HL-60 (cell line): ENCODE data around the gene FXR1.
"Not testable (repeated sequence)": the region's sequence is repeated elsewhere in the genome, so short reads cannot be mapped to it uniquely, and the experiment has no call there.

ENCODE experiments used
- DNase-seq, 2 experiments: peaks; one replicate each; pipeline ENCODE4 v3.0.0-alpha.2; 2010 to 2020; ENCODE audit warnings: low read depth in 1 of 2, low spot score in 1 of 2
- H3K27ac ChIP-seq: fragments of 250-450 bp; sonication (Bioruptor Pico); replicated peaks from 2 replicates; pipeline ENCODE4 v1.5.1; 2020; ENCODE audit warnings: mild to moderate bottlenecking, moderate library complexity
- H3K27me3 ChIP-seq: fragments of 250-450 bp; sonication (Bioruptor Pico); 2 replicates; pipeline ENCODE4 v1.5.1; 2021; ENCODE audit warnings: mild to moderate bottlenecking, moderate library complexity; ENCODE audit not compliant: insufficient read depth, poor library complexity, severe bottlenecking
- H3K4me3 ChIP-seq: replicated peaks from 2 replicates; pipeline ENCODE4 v1.5.1; 2011; ENCODE audit warnings: mild to moderate bottlenecking, control low read depth, low read length; ENCODE audit not compliant: insufficient read depth
- GABPA ChIP-seq: IDR thresholded peaks from 2 replicates; pipeline ENCODE4 v1.6.1; 2012; ENCODE audit warnings: low read depth
- POLR2AphosphoS5 ChIP-seq: IDR thresholded peaks from 2 replicates; pipeline ENCODE4 v1.6.1; 2012; ENCODE audit warnings: low read depth
- SPI1 ChIP-seq: IDR thresholded peaks from 2 replicates; pipeline ENCODE4 v1.6.1; 2012; ENCODE audit warnings: low read depth, mild to moderate bottlenecking, borderline replicate concordance
- TF ChIP-seq, protein P1 (sequence below): IDR thresholded peaks from one replicate; pipeline ENCODE4 v1.5.1; 2011; ENCODE audit warnings: low read length, control low read depth, inconsistent platforms; ENCODE audit not compliant: insufficient read depth
- TF ChIP-seq, protein P2 (sequence below): IDR thresholded peaks from 2 replicates; pipeline ENCODE4 v1.6.1; 2012; ENCODE audit warnings: low read depth; ENCODE audit not compliant: insufficient replicate concordance

Gene FXR1

DNA sequence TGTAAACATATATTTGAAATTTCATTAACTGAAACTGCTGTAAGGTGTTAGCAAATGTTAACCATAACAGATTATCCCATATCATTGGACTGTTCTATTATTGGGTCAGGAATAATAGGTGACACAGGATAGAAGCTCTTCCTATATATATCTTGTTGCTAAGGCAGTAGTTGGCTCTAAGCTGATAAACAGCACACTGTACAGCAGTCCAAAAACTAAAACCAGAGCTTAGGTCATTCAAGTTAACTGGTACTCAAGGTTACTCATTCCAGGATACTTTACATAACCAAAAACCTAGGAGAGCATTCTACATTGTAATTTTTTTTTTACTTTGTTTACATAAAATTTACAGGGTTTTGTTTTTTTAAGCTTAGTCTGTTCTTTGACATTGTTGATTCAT is 68.1 kb downstream of the FXR1 start:
- no peak overlapping the region for H3K4me3 ChIP-seq
- DNase-seq: no peak
- no peaks in the 10 kb centered on the region for H3K27me3 ChIP-seq
- no peak overlapping the region for H3K27ac ChIP-seq
- TF ChIP-seq POLR2AphosphoS5: no peak
- no peak for TF ChIP-seq GABPA
- TF ChIP-seq, protein P1, sequence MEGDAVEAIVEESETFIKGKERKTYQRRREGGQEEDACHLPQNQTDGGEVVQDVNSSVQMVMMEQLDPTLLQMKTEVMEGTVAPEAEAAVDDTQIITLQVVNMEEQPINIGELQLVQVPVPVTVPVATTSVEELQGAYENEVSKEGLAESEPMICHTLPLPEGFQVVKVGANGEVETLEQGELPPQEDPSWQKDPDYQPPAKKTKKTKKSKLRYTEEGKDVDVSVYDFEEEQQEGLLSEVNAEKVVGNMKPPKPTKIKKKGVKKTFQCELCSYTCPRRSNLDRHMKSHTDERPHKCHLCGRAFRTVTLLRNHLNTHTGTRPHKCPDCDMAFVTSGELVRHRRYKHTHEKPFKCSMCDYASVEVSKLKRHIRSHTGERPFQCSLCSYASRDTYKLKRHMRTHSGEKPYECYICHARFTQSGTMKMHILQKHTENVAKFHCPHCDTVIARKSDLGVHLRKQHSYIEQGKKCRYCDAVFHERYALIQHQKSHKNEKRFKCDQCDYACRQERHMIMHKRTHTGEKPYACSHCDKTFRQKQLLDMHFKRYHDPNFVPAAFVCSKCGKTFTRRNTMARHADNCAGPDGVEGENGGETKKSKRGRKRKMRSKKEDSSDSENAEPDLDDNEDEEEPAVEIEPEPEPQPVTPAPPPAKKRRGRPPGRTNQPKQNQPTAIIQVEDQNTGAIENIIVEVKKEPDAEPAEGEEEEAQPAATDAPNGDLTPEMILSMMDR: no peak
- no peak for TF ChIP-seq SPI1
- TF ChIP-seq, protein P2, sequence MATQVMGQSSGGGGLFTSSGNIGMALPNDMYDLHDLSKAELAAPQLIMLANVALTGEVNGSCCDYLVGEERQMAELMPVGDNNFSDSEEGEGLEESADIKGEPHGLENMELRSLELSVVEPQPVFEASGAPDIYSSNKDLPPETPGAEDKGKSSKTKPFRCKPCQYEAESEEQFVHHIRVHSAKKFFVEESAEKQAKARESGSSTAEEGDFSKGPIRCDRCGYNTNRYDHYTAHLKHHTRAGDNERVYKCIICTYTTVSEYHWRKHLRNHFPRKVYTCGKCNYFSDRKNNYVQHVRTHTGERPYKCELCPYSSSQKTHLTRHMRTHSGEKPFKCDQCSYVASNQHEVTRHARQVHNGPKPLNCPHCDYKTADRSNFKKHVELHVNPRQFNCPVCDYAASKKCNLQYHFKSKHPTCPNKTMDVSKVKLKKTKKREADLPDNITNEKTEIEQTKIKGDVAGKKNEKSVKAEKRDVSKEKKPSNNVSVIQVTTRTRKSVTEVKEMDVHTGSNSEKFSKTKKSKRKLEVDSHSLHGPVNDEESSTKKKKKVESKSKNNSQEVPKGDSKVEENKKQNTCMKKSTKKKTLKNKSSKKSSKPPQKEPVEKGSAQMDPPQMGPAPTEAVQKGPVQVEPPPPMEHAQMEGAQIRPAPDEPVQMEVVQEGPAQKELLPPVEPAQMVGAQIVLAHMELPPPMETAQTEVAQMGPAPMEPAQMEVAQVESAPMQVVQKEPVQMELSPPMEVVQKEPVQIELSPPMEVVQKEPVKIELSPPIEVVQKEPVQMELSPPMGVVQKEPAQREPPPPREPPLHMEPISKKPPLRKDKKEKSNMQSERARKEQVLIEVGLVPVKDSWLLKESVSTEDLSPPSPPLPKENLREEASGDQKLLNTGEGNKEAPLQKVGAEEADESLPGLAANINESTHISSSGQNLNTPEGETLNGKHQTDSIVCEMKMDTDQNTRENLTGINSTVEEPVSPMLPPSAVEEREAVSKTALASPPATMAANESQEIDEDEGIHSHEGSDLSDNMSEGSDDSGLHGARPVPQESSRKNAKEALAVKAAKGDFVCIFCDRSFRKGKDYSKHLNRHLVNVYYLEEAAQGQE: no peak

DNA sequence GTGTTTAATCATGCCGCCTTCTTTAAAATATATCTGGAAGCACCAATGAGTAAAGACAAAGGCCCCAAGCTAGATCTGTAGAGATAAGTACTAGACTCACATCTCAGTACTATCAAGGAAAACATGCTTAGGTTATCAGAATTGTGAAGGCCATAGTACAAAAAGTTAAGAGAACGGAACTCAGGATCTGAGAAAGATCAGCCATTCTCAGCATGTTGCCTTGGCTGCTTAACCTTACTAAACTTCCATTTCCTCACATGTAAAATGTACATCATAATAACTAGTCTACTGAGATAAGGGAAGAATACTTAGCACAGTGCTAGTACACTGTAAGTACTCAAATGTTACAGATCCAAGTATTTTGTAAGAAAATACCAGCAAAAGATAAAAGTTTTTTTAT is 69.4 kb downstream of the FXR1 start:
- TF ChIP-seq, protein P2: no peak
- TF ChIP-seq GABPA (no peak), SPI1 (no peak), POLR2AphosphoS5 (no peak)
- TF ChIP-seq, protein P1: no peak
- Histone ChIP-seq H3K27ac (no peak overlapping the region), H3K27me3 (no peaks in the 10 kb centered on the region), H3K4me3 (no peak overlapping the region)
- DNase-seq: no peak

DNA sequence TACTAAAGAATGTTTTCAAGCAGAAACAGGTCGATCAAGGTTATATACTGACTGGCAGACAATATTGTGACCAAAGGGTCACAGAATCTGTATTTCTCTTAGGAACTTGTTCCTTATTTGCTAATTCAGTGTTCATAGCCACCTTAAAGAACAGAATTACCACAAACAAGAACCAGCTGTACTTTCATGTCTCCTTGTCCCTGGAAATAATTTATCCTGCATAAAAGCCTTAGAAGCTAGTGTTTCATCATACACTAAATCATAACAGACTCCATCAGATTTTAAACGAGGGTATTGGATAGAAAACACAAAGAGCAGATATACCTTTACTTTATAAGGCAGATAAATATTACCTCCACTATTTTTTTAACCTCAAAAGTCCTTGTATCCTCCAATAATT is 70.7 kb downstream of the FXR1 start:
- Histone ChIP-seq H3K27me3 (no peaks in the 10 kb centered on the region), H3K4me3 (no peak overlapping the region), H3K27ac (no peak overlapping the region)
- DNase-seq: no peak
- TF ChIP-seq, protein P2: no peak
- TF ChIP-seq, protein P1: no peak
- no peak for TF ChIP-seq POLR2AphosphoS5
- no peak for TF ChIP-seq GABPA
- TF ChIP-seq SPI1: no peak

DNA sequence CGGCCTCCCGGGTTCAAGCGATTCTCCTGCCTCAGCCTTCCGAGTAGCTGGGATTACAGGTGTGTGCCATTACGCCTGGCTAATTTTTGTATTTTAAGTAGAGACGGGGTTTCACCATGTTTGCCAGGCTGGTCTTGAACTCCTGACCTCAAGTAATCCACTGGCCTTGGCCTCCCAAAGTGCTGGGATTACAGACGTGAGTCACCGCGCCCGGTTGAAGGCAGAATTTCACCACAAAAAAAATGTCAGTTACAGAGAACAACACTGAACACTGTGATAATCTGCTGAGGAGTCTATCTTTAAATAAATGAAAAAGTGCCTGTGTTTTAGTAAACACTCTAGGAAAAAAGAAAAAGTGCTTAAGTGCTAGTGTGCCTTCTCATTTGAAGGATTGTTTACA is 73.9 kb downstream of the FXR1 start:
- not testable (repeated sequence) for H3K27me3 ChIP-seq, DNase-seq, H3K4me3 ChIP-seq, H3K27ac ChIP-seq
